GM15510 (cell line): ENCODE measurements around the gene ADAM8.
A peak's percentile ranks its signal among the peaks of the same experiment; 100 is the strongest.

Source experiments
- POLR2A ChIP-seq: IDR thresholded peaks from 3 replicates; pipeline ENCODE4 v1.6.1; 2011; ENCODE audit warnings: borderline replicate concordance; ENCODE audit not compliant: insufficient read length; ENCODE audit errors: extremely low read depth

Gene ADAM8

GRCh38 chr10:133268532-133268931, 8.1 kb downstream of the ADAM8 start:
- TF ChIP-seq POLR2A, result no peak

GRCh38 chr10:133267829-133268228, 8.8 kb downstream of the ADAM8 start:
- no peak for TF ChIP-seq POLR2A

- no peak for TF ChIP-seq POLR2A
These were observed 9.4 kb downstream of the ADAM8 start for GRCh38 chr10:133267293-133267692.

- no peak for TF ChIP-seq POLR2A
These were observed 10.4 kb downstream of the ADAM8 start for GRCh38 chr10:133266056-133266795.

DNA sequence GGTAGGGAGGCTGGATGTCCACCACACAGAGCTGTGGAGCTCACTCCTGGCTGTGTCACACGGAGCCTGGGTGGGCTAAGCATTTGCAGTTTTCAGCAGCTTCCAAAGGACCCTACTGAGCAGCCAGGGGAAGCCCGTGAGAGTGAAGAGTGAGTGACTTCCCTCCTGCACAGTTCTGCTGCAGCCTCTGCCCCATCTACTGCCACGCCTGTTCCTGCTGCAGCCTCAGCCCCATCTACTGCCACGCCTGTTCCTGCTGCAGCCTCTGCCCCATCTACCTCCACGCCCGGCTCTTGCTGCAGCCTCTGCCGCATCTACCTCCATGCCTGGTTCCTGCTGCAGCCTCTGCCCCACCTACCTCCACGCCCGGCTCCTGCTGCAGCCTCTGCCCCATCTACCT, 12.2 kb downstream of the ADAM8 start:
- TF ChIP-seq POLR2A, result no peak

DNA sequence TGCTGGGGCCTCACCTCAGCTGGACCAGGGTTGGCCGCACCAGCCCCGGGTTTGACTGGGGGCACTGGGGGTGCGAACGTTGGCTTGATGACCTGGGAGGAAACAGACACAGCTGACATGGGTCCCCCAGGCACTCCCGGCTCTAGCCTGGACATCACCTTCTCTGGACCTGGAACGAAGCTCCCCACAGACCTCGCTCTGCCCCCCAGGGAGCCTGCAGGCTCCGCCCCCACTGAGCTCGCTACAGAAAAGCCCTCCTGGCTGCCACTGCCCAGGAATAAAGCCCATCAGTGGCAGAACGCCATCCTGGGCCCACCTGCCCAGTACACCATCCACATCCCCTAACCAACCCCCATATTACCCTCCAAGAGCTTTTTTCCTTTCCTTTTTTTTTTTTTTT, 13.0 kb downstream of the ADAM8 start:
- no peak for TF ChIP-seq POLR2A

DNA sequence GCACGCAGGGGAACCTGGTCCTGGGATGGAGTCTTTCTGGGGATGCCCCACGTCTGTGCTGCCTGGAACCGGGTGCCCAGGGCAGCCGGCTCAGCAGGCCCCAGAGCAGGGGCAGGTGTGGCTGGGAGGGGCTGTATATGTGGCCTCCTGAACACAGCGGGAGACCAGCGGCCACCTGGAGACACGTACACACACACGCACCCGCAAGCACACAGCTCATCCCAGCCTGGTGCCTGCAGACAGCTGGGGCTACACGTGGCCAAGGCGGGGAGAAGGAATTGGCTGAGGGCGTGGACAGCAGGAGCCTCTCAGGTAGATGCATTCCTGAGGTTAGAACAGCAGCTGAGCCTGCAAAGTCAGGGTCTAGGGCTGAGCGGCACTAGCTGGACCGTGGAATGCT, 14.0 kb downstream of the ADAM8 start:
- TF ChIP-seq POLR2A, result no peak

- TF ChIP-seq POLR2A, result peak; percentile 66
These were observed 14.8 kb downstream of the ADAM8 start for GRCh38 chr10:133261726-133262325.

GRCh38 chr10:133260895-133261725, 15.6 kb downstream of the ADAM8 start:
- no peak for TF ChIP-seq POLR2A

- TF ChIP-seq POLR2A, result no peak
These were observed 17.1 kb downstream of the ADAM8 start for GRCh38 chr10:133259602-133259989.

GRCh38 chr10:133258818-133259601, 17.7 kb downstream of the ADAM8 start:
- TF ChIP-seq POLR2A, result no peak

DNA sequence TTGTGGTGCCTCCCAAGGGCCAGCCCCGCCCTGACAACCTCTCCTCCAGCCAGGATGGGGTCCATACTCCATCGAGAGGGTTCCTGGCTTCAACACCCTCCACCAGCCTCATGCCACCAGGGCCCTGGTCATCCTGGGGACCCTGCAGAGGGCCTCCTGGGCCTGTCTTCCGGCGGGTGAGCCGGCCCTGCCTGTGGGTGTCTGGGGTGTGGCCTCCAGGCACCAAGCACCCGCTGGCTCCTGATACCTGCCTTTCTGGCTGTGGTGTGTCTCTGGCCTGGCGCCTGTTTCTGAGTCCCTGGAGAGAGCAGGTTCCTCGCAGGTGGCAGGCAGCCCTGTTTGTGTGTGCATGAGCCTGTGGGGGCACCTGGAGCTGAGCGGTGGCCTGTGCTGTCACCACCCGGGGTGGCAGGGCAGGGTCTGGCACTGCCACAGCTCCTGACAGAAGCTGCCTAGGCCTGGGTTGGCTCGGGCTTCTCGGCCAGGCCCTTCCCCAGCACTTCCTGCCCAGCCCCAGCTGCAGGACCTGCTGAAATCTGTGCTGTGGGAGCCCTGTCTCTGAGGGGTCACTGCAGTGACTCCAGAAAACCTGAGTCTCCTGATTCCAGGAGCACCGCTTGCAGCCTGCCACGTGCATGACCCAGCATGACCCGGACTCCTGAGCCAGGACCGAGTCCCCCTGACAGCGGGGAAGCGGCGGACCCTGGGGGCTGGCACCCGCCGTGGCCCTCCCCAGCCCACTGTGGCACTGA, 18.4 kb downstream of the ADAM8 start:
- no peak for TF ChIP-seq POLR2A

DNA sequence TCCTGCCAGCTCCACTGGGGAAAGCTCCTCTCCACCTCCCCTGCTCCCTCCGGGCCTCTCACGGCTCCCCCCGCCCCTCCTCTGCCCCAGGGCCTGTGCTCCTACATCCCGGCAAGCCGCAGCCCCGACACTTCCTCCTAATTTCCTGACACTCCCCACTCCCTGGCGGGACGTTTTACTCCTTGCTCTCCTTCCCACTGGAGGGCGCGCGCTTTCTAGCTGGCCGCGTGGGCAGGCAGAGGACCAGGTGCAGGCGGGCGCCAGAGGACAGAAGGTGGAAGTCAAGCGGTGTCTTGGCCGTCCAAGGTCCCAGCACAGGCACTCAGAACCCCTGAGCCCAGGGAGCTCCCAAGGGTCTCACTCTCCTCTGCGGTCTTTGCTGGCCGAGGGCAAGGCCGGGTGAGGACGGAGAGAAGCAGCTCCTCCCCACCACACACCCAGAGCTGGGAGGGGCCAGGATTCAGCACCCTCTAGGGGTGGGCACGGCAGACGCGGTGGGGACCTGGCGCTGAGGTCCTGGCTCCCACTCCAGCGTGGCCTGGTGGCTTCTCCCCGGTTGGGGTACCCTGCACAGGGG, 19.1 kb downstream of the ADAM8 start:
- TF ChIP-seq POLR2A, result no peak

GRCh38 chr10:133255323-133255722, 21.3 kb downstream of the ADAM8 start:
- no peak for TF ChIP-seq POLR2A

GRCh38 chr10:133254421-133255120, 22.1 kb downstream of the ADAM8 start:
- no peak for TF ChIP-seq POLR2A
